GM12874 (cell line): ENCODE measurements around the gene INPP5D.

ENCODE experiments used
- CTCF ChIP-seq: IDR thresholded peaks from 2 replicates; pipeline ENCODE4 v1.5.1; 2011; ENCODE audit warnings: low read depth, mild to moderate bottlenecking, control low read depth, low read length, moderate library complexity; ENCODE audit not compliant: insufficient read depth

Gene INPP5D

GRCh38 chr2:233247116-233247515, 187.0 kb downstream of the INPP5D start:
- TF ChIP-seq CTCF = no peak

GRCh38 chr2:233247744-233248143, 187.6 kb downstream of the INPP5D start:
- TF ChIP-seq CTCF = no peak

GRCh38 chr2:233248999-233249398, 188.9 kb downstream of the INPP5D start:
- TF ChIP-seq CTCF = no peak

GRCh38 chr2:233250568-233250967, 190.4 kb downstream of the INPP5D start:
- TF ChIP-seq CTCF = no peak

GRCh38 chr2:233250985-233251305, 190.8 kb downstream of the INPP5D start:
- TF ChIP-seq CTCF = no peak

- TF ChIP-seq CTCF = peak; percentile 98
These were observed 191.4 kb downstream of the INPP5D start, which contains the start of gene ATG16L1 for GRCh38 chr2:233251306-233252116. TSS of gene ATG16L1 (plus strand) at chr2:233251673. CDS start at chr2:233251828, 155 bp downstream.

- TF ChIP-seq CTCF = no peak
These were observed 192.1 kb downstream of the INPP5D start for GRCh38 chr2:233252227-233252626.
